Suprapubic skin (tissue), 4 donors: ENCODE measurements around the gene APOBEC3H. TPM values are rescaled to one million over a fixed set of nuclear protein-coding genes. Genes with fewer than 3 reads are reported as not detected.

ENCODE experiments used
- DNase-seq, 2 donors: peaks; one replicate each; pipeline ENCODE4 v3.0.0-alpha.2; 2019; ENCODE audit warnings: low spot score in 2 of 2
- H3K27ac ChIP-seq: fragments of 200-600 bp; sonication (generic); one replicate; pipeline ENCODE4 v1.5.1; 2019
- H3K27me3 ChIP-seq: fragments of 200-600 bp; sonication (generic); one replicate; pipeline ENCODE4 v1.5.1; 2019
- H3K36me3 ChIP-seq: fragments of 200-600 bp; sonication (generic); one replicate; pipeline ENCODE4 v1.5.1; 2019
- H3K4me1 ChIP-seq: fragments of 200-600 bp; sonication (generic); one replicate; pipeline ENCODE4 v1.5.1; 2019
- H3K4me3 ChIP-seq: fragments of 200-600 bp; sonication (generic); one replicate; pipeline ENCODE4 v1.5.1; 2019; ENCODE audit warnings: mild to moderate bottlenecking
- H3K9me3 ChIP-seq: fragments of 200-600 bp; sonication (generic); one replicate; pipeline ENCODE4 v1.5.1; 2019
- EP300 ChIP-seq: sonication (generic); formaldehyde crosslinking; IDR thresholded peaks from one replicate; pipeline ENCODE4 v1.6.1; 2017; ENCODE audit warnings: antibody characterized with exemption
- POLR2A ChIP-seq, 2 donors: fragments of 450-650 bp; IDR thresholded peaks; one replicate each; pipeline ENCODE4 v1.6.1; 2017; ENCODE audit warnings: antibody characterized with exemption in 2 of 2, mild to moderate bottlenecking in 2 of 2, moderate library complexity in 2 of 2
- POLR2AphosphoS5 ChIP-seq, 3 donors: sonication (generic); formaldehyde crosslinking; IDR thresholded peaks; one replicate each; pipeline ENCODE4 v1.6.1; 2017; ENCODE audit warnings: antibody characterized with exemption in 3 of 3
- WGBS: methylation state at CpG from one replicate; pipeline ENCODE4 v1.1.5; 2018; 5-methylcytosine and 5-hydroxymethylcytosine counted together
- total RNA-seq, 4 donors: library from RNA; depleted of rRNA; stranded (reverse); fragments of >200 nt; gene quantifications; one replicate each; pipeline ENCODE4 v1.1.0, GENCODE V29; 2016
- TF ChIP-seq, protein P1 (sequence below), 2 donors: fragments of 200-600 bp in 1 of 2; fragments of 450-650 bp in 1 of 2; sonication (generic) in 1 of 2; IDR thresholded peaks; one replicate each; pipeline ENCODE4 v1.5.1; 2016 to 2019; ENCODE audit warnings: antibody characterized with exemption in 2 of 2, mild to moderate bottlenecking in 1 of 2, moderate library complexity in 1 of 2

The APOBEC3H gene
- total RNA-seq, 4 donors from 2014 or later, result 0.52 TPM; not detected in 3

GRCh38 chr22:39132871-39133524, 36.0 kb downstream of the APOBEC3H start:
- Histone ChIP-seq H3K27me3 (no peaks in the 10 kb centered on the region), H3K4me3 (no peak overlapping the region), H3K27ac (no peak overlapping the region), H3K36me3 (peaks cover 55% of the 10 kb centered on the region), H3K9me3 (no peaks in the 10 kb centered on the region), H3K4me1 (peaks cover 9% of the 10 kb centered on the region)
- 91% methylated on average over 14 of the region's 22 CpGs for WGBS
- no peak for DNase-seq
- TF ChIP-seq POLR2A (IDR thresholded peaks at IDR 0.05) (no peak), POLR2AphosphoS5 (IDR thresholded peaks at IDR 0.05) (no peak), EP300 (no peak)
- TF ChIP-seq, protein P1, sequence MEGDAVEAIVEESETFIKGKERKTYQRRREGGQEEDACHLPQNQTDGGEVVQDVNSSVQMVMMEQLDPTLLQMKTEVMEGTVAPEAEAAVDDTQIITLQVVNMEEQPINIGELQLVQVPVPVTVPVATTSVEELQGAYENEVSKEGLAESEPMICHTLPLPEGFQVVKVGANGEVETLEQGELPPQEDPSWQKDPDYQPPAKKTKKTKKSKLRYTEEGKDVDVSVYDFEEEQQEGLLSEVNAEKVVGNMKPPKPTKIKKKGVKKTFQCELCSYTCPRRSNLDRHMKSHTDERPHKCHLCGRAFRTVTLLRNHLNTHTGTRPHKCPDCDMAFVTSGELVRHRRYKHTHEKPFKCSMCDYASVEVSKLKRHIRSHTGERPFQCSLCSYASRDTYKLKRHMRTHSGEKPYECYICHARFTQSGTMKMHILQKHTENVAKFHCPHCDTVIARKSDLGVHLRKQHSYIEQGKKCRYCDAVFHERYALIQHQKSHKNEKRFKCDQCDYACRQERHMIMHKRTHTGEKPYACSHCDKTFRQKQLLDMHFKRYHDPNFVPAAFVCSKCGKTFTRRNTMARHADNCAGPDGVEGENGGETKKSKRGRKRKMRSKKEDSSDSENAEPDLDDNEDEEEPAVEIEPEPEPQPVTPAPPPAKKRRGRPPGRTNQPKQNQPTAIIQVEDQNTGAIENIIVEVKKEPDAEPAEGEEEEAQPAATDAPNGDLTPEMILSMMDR (IDR thresholded peaks at IDR 0.05), result no peak

- 95% methylated on average over 9 of the region's 17 CpGs for WGBS
- H3K27ac ChIP-seq, result no peak overlapping the region
- peaks cover 9% of the 10 kb centered on the region for H3K4me1 ChIP-seq
- no peaks in the 10 kb centered on the region for H3K27me3 ChIP-seq
- peaks cover 63% of the 10 kb centered on the region for H3K36me3 ChIP-seq
- no peak for DNase-seq
- H3K4me3 ChIP-seq, result no peak overlapping the region
- H3K9me3 ChIP-seq, result no peaks in the 10 kb centered on the region
- TF ChIP-seq POLR2A (IDR thresholded peaks at IDR 0.05) (no peak), EP300 (no peak), POLR2AphosphoS5 (IDR thresholded peaks at IDR 0.05) (no peak)
- TF ChIP-seq, protein P1 (IDR thresholded peaks at IDR 0.05), result no peak
Observed at GRCh38 chr22:39133871-39134270, 36.8 kb downstream of the APOBEC3H start.

- WGBS, result 82% methylated on average over 6 of the region's 35 CpGs
- H3K4me3 ChIP-seq, result no peak overlapping the region
- peaks cover 65% of the 10 kb centered on the region for H3K36me3 ChIP-seq
- TF ChIP-seq POLR2AphosphoS5 (IDR thresholded peaks at IDR 0.05), result no peak
- TF ChIP-seq POLR2A (IDR thresholded peaks at IDR 0.05), result no peak
- no peak for TF ChIP-seq EP300
- TF ChIP-seq, protein P1 (IDR thresholded peaks at IDR 0.05), result no peak
- peaks cover 9% of the 10 kb centered on the region for H3K4me1 ChIP-seq
- H3K27ac ChIP-seq, result no peak overlapping the region
- H3K27me3 ChIP-seq, result no peaks in the 10 kb centered on the region
- no peak for DNase-seq
- no peaks in the 10 kb centered on the region for H3K9me3 ChIP-seq
Observed at GRCh38 chr22:39134366-39135091, 37.5 kb downstream of the APOBEC3H start.

DNA sequence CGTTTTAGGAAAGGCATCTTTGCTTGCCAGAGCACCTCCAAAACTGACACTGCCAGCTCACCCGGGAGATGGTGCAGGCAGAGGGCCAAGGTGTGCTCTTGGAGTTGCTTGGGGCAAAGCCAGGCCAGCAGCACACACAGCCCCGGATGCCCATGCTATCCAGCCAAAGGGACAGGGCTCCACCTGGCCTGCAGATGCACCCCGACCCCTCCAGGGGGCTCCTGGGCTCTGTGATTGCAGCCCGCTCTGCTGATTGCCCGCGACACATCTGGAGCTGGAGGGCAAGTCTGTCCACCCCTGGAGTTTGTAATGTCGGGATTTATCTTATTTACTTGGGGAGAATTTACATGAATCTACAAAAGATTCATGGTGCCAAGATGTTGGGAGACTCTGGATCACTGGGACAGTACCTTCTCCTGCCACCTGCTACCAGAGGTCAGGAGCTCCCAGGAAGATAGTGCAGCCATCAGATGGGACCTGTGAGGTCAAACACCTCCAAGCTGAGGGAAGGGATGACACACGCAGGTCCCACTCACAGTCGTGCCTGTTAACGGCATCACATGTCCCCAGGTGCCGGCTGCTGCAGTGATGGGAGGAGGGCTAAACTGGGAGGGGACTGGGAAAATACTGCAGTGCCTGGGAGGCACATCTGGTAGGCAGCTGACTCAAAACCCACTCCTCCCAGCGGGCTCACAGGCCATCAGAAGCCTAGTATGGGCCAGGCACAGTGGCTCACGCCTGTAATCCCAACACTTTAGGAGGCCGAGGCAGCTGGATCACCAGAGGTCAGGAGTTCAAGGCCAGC, 38.2 kb downstream of the APOBEC3H start:
- TF ChIP-seq EP300, result no peak
- TF ChIP-seq, protein P1 (IDR thresholded peaks at IDR 0.05), result no peak
- TF ChIP-seq POLR2AphosphoS5 (IDR thresholded peaks at IDR 0.05), result no peak
- no peak for TF ChIP-seq POLR2A (IDR thresholded peaks at IDR 0.05)
- WGBS, result 67% methylated on average over 10 of the region's 15 CpGs
- no peaks in the 10 kb centered on the region for H3K9me3 ChIP-seq
- no peak overlapping the region for H3K27ac ChIP-seq
- H3K4me3 ChIP-seq, result no peak overlapping the region
- no peaks in the 10 kb centered on the region for H3K27me3 ChIP-seq
- H3K4me1 ChIP-seq, result peaks cover 9% of the 10 kb centered on the region
- DNase-seq, result no peak
- H3K36me3 ChIP-seq, result peaks cover 61% of the 10 kb centered on the region

- H3K36me3 ChIP-seq, result peaks cover 65% of the 10 kb centered on the region
- 89% methylated on average over 2 of the region's 8 CpGs for WGBS
Observed at GRCh38 chr22:39136317-39136716, 39.3 kb downstream of the APOBEC3H start.

More at GRCh38 chr22:39136317-39136716, 39.3 kb downstream of the APOBEC3H start:
- no peak overlapping the region for H3K4me3 ChIP-seq
- H3K4me1 ChIP-seq, result peaks cover 8% of the 10 kb centered on the region
- no peaks in the 10 kb centered on the region for H3K9me3 ChIP-seq
- no peaks in the 10 kb centered on the region for H3K27me3 ChIP-seq
- no peak for DNase-seq
- no peak overlapping the region for H3K27ac ChIP-seq
- TF ChIP-seq, protein P1 (IDR thresholded peaks at IDR 0.05), result no peak
- no peak for TF ChIP-seq EP300
- no peak for TF ChIP-seq POLR2A (IDR thresholded peaks at IDR 0.05)
- no peak for TF ChIP-seq POLR2AphosphoS5 (IDR thresholded peaks at IDR 0.05)
